Measurements from ENCODE around the gene CPLX3.
"Not testable (repeated sequence)": the region's sequence is repeated elsewhere in the genome, so short reads cannot be mapped to it uniquely, and the experiment has no call there.

The CPLX3 gene

GRCh38 chr15:74826364-74826819 is at the start of gene CPLX3:
Gene CPLX3 (plus strand): TSS chr15:74826627. CDS start chr15:74826704, 77 bp downstream.
- DNase-seq (ENCODE audit: extremely low read depth in 1 of 2, low read depth in 1 of 2): peak in 1 of 2 donors; percentile 26

- no peak for DNase-seq (ENCODE audit: extremely low read depth in 1 of 2, low read depth in 1 of 2)
These were observed 49.3 kb upstream of the CPLX3 start for GRCh38 chr15:74776821-74777768.

GRCh38 chr15:74777769-74778598 is 48.4 kb upstream of the CPLX3 start:
- DNase-seq (ENCODE audit: extremely low read depth in 1 of 2, low read depth in 1 of 2): no peak

- no peak for DNase-seq (ENCODE audit: extremely low read depth in 1 of 2, low read depth in 1 of 2)
These were observed 47.8 kb upstream of the CPLX3 start for GRCh38 chr15:74778599-74778970.

GRCh38 chr15:74779162-74779648 is 47.2 kb upstream of the CPLX3 start:
- DNase-seq (ENCODE audit: extremely low read depth in 1 of 2, low read depth in 1 of 2): no peak

- DNase-seq (ENCODE audit: extremely low read depth in 1 of 2, low read depth in 1 of 2): no peak
These were observed 45.6 kb upstream of the CPLX3 start for GRCh38 chr15:74780523-74781430.

- DNase-seq (ENCODE audit: extremely low read depth in 1 of 2, low read depth in 1 of 2): peak in 1 of 2 donors; percentile 71
These were observed 44.8 kb upstream of the CPLX3 start, which contains the start of gene CSK for GRCh38 chr15:74781431-74782258. Gene CSK (plus strand): TSS chr15:74782080. CDS start chr15:74798298, 16,218 bp downstream.

- peak in 1 of 2 donors; percentile 56 for DNase-seq (ENCODE audit: extremely low read depth in 1 of 2, low read depth in 1 of 2)
These were observed 44.0 kb upstream of the CPLX3 start for GRCh38 chr15:74782259-74783071.

GRCh38 chr15:74783072-74783807 is 43.2 kb upstream of the CPLX3 start:
- DNase-seq (ENCODE audit: extremely low read depth in 1 of 2, low read depth in 1 of 2): no peak

- no peak for DNase-seq (ENCODE audit: extremely low read depth in 1 of 2, low read depth in 1 of 2)
These were observed 42.6 kb upstream of the CPLX3 start for GRCh38 chr15:74783808-74784175.

GRCh38 chr15:74784426-74785193 is 41.8 kb upstream of the CPLX3 start:
- no peak for DNase-seq (ENCODE audit: extremely low read depth in 1 of 2, low read depth in 1 of 2)

- no peak for DNase-seq (ENCODE audit: extremely low read depth in 1 of 2, low read depth in 1 of 2)
These were observed 41.0 kb upstream of the CPLX3 start for GRCh38 chr15:74785194-74786032.

- DNase-seq (ENCODE audit: extremely low read depth in 1 of 2, low read depth in 1 of 2): not testable (repeated sequence)
These were observed 40.3 kb upstream of the CPLX3 start for GRCh38 chr15:74786081-74786480.

- no peak for DNase-seq (ENCODE audit: extremely low read depth in 1 of 2, low read depth in 1 of 2)
These were observed 39.8 kb upstream of the CPLX3 start for GRCh38 chr15:74786551-74787165.

GRCh38 chr15:74787251-74788041 is 39.0 kb upstream of the CPLX3 start:
- peak; percentile 71 to 77 for DNase-seq (ENCODE audit: extremely low read depth in 1 of 2, low read depth in 1 of 2)
